ENCODE measurements around the gene GJB5.

Gene GJB5

GRCh38 chr1:34754964-34755637 lies at the start of gene GJB5:
TSS of gene GJB5 (plus strand) at chr1:34755047. CDS start at chr1:34757331, 2,284 bp downstream.
- peak; percentile 99 for DNase-seq (ENCODE audit: low read depth)
- H3K4me3 ChIP-seq (ENCODE audit: low read length) = peak within 1 kb of the TSS; percentile 72
- TF ChIP-seq CTCF (IDR thresholded peaks at IDR 0.05; ENCODE audit: insufficient read depth, low read depth, low read length, missing control alignments) = no peak

- H3K4me3 ChIP-seq (ENCODE audit: low read length) = no peak overlapping the region
- DNase-seq (ENCODE audit: low read depth) = no peak
- no peak for TF ChIP-seq CTCF (IDR thresholded peaks at IDR 0.05; ENCODE audit: insufficient read depth, low read depth, low read length, missing control alignments)
Observed at GRCh38 chr1:34705077-34705476, 49.8 kb upstream of the GJB5 start.

GRCh38 chr1:34708106-34708505 lies 46.7 kb upstream of the GJB5 start:
- no peak for DNase-seq (ENCODE audit: low read depth)
- H3K4me3 ChIP-seq (ENCODE audit: low read length) = no peak overlapping the region
- TF ChIP-seq CTCF (IDR thresholded peaks at IDR 0.05; ENCODE audit: insufficient read depth, low read depth, low read length, missing control alignments) = no peak

- peak; percentile 29 for DNase-seq (ENCODE audit: low read depth)
- H3K4me3 ChIP-seq (ENCODE audit: low read length) = no peak overlapping the region
- no peak for TF ChIP-seq CTCF (IDR thresholded peaks at IDR 0.05; ENCODE audit: insufficient read depth, low read depth, low read length, missing control alignments)
Observed at GRCh38 chr1:34709547-34709946, 45.3 kb upstream of the GJB5 start.

GRCh38 chr1:34710812-34711211 lies 44.0 kb upstream of the GJB5 start:
- H3K4me3 ChIP-seq (ENCODE audit: low read length) = no peak overlapping the region
- no peak for TF ChIP-seq CTCF (IDR thresholded peaks at IDR 0.05; ENCODE audit: insufficient read depth, low read depth, low read length, missing control alignments)
- no peak for DNase-seq (ENCODE audit: low read depth)

- TF ChIP-seq CTCF (IDR thresholded peaks at IDR 0.05; ENCODE audit: insufficient read depth, low read depth, low read length, missing control alignments) = no peak
- no peak overlapping the region for H3K4me3 ChIP-seq (ENCODE audit: low read length)
- DNase-seq (ENCODE audit: low read depth) = peak; percentile 4
Observed at GRCh38 chr1:34711485-34711884, 43.4 kb upstream of the GJB5 start.
